ENCODE results near the gene ASTN2.

DNA sequence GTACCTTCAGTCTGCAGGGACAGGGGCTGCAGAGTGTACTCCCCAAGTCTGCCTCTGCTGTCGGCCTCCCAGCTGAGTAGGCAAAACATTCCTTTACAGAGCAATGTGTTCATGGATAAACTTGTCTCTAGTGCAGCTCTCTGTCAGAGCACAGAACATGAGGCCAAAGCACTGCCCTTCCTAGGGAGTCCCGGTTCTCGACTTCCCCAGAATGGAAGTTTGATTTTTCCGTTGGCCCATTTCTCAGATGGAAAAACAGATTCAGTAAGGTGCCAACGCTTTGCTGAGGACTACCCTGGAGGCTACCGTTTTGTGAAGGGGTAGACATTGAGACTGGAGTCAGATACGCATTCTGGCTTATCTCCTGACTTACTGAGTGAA is 728.2 kb downstream of the ASTN2 start:
- TF ChIP-seq, protein P1, sequence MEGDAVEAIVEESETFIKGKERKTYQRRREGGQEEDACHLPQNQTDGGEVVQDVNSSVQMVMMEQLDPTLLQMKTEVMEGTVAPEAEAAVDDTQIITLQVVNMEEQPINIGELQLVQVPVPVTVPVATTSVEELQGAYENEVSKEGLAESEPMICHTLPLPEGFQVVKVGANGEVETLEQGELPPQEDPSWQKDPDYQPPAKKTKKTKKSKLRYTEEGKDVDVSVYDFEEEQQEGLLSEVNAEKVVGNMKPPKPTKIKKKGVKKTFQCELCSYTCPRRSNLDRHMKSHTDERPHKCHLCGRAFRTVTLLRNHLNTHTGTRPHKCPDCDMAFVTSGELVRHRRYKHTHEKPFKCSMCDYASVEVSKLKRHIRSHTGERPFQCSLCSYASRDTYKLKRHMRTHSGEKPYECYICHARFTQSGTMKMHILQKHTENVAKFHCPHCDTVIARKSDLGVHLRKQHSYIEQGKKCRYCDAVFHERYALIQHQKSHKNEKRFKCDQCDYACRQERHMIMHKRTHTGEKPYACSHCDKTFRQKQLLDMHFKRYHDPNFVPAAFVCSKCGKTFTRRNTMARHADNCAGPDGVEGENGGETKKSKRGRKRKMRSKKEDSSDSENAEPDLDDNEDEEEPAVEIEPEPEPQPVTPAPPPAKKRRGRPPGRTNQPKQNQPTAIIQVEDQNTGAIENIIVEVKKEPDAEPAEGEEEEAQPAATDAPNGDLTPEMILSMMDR (IDR thresholded peaks at IDR 0.05): no peak
- no peak for TF ChIP-seq POLR2A (IDR thresholded peaks at IDR 0.05)

All from lower leg skin (tissue), 3 donors.